Measurements from ENCODE around the gene CDH13.

CDH13 gene

DNA sequence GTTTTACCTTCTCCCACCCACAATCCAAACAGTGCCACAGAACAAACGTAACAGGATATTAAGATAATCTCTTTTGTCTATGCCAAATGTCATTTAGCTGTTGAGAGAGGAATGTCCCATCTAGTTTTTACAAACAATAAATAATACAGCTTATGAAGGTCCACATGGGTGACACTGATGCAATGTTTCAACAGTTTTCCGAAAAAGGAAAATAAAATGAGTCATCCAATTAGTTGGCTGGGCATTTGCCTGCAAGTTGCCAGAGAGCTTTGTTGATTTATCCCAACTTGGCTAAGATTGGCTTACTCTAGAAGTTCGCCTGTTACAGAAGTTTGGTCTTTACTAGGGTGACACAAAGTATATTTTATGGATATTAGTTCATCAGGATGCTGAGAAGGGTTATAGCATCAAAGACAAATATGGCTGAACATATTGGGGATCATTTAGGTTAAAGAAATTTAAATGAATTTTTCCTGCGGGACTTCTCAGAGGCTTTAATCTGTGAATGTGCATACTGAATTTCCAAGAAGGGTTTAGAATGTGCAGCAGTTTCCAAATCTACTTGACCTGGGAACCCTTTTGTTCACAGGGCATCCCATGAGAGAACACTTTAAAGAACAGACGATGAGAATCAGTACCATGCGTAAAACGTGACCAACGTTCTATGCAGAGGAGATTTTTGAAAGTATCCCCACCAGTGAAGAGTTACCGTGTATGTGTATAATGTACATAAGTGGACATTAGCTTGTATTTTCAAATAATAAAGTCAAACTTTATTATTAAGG, 73.1 kb downstream of the CDH13 start:
- no peak for DNase-seq

DNA sequence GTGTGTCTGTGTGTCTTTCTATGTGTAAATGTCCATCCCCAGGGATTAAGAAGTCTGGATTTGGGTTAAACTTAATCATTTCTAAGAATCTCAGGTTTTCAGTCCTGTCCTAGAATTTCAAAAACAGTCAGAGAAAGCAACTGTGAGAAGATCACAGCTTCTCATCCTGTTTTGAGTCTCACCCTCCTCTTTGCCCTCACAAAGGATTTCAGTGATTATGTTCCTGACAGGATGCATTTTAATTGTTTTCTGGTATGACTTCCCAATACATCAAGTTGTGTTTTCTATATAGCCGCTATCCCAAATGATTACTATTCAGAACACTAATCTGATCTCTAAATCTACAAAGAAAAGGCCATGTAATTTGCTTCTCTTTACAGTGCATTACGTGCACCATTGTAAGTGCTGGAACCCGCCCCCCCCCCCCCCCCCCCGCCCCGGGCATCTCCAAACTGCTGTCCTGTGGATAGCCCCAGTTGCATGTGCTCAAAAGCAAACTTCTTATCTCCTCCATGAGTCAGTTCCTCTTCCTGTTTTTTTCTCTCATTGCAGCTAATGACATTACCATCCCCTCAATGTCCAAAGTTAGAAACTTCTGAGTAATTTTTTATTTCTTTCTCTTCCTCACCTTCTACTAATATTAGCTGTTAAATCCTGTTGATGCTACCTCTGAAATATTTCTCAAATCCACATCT, 73.9 kb downstream of the CDH13 start:
- DNase-seq: no peak

GRCh38 chr16:82701442-82701955, 74.7 kb downstream of the CDH13 start:
- no peak for DNase-seq

DNA sequence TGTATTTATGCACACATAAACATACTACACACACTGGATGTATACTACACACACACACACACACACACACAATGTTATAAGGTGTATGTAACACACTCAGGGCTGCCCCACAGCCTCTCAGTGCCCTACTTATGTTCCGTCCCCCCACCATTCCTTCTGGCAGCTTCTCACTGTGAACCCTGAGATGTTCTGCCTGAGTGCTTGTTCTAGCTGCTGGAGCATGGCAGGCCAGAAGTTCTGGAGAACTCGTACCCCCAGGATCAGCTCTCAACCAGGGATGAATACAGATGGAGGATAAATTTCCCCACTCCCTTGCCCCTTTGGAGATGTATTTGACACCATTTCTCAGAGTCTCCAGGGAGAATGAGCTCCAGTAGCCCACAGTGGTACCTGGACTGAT, 76.4 kb downstream of the CDH13 start:
- no peak for DNase-seq

DNA sequence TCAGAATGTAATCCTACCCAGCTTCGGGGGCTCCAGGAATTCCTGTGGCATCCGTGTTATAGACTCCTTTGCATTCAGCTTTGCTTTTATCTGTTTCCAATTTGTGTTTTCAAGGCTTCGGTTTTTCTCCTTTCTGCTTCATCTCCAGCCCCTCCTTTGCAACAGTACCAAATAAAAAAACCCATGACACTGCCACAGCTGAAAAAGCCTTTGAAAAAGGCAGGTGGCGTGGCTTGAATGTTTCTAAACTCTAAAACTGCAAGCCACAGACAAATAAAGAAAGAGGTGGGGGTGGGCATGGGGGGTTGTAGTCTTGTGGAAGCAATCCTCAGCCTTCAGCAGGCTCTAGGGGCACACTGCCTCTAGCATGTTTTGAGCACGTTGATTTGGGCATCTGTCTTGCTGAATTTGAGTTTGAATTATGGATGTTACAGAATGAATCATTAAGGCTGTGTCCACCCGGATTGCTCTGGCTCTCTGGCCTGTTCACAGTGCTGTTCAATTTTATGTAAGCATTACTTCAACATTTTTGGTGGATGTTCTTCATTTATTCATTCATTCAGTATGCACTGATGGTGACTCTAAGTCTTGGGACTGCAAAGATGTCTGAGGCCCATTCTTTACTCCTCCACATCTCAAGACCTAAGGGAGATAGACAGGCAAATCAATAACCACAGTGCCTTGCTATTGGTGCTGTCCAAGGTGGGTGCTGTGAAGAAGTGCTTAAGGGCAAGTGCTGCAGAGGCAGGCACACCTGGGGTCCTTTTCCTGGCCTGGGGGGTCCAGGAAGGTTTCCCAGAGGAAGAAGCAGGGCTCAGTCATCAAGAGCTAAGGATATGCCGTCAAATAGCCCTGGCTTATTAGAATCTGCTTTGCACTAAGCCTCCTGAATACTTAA, 77.4 kb downstream of the CDH13 start:
- DNase-seq: no peak

DNA sequence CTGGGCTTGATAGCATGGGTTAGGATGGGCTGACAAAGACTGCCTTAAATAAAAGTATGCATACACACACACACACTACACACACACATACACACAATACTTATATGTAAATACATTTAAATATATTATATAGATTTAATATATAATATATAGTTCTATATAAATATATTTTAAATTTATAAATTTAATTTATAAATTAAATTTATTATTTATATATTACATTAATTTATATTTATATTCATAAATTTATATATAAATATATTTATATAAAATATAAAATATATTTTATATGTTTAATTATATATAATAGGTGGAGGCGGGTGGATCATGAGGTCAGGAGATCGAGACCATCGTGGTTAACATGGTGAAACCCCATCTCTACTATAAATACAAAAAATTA, 83.2 kb downstream of the CDH13 start:
- no peak for DNase-seq

DNA sequence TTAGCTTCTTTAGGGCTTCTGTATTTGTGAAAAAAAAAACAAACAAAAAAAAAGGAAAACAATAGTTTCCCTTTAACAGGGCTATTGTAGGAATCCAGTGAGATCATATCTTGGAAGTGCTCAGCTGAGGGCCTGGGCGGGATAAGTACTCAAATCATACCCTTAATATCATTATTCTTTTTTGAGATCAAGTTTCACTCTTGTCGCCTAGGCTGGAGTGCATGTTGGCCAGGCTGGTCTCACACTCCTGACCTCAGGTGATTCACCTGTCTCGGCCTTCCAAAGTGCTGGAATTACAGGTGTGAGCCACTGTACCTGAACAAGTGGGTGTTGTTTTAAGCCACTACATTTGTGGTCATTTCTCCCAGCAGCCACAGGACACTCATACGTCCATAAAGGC, 87.0 kb downstream of the CDH13 start:
- no peak for DNase-seq

DNA sequence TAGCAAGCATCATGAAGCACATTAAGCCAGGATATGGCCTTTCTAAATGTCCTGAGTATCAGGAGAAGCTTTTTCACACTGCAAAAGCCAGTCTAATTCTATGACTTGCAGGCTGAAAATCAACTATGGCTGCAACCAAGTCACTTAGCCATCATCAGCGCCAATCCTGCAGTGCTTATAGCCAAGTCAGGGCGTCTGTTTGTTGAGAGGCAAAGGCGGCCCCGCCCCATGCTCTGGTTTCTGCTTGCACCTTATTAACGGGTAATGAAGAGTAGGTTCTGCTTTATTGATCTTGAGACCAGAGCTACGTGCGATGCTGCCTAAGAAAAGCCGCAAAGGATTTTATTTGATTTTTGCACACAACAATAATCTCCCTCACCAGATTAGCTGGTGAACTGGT, 88.4 kb downstream of the CDH13 start:
- no peak for DNase-seq

GRCh38 chr16:82715833-82716232, 89.1 kb downstream of the CDH13 start:
- DNase-seq: no peak

GRCh38 chr16:82716361-82716855, 89.6 kb downstream of the CDH13 start:
- DNase-seq: no peak

DNA sequence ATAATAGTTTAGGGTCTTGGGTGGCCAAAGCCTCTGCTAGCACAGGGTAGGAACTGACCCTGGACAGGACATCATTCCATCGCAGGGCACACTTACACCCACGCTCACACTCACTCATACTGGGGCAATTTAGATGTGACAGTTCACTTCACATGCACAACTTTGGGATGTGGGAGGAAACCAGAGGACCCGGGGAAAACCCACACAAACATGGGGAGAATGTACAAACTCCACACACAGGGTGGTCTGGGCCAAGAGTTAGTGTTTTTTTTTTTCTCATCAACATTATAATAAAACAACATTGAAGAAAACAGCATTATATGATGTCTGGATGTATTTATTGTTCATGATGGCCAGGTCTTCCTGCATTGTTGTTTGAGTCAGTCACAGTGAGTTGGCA, 93.6 kb downstream of the CDH13 start:
- no peak for DNase-seq

GRCh38 chr16:82726306-82726705, 99.5 kb downstream of the CDH13 start:
- no peak for DNase-seq

- no peak for DNase-seq
These were observed 102.1 kb downstream of the CDH13 start for GRCh38 chr16:82728901-82729300.

- no peak for DNase-seq
These were observed 104.1 kb downstream of the CDH13 start for GRCh38 chr16:82730901-82731300.

DNA sequence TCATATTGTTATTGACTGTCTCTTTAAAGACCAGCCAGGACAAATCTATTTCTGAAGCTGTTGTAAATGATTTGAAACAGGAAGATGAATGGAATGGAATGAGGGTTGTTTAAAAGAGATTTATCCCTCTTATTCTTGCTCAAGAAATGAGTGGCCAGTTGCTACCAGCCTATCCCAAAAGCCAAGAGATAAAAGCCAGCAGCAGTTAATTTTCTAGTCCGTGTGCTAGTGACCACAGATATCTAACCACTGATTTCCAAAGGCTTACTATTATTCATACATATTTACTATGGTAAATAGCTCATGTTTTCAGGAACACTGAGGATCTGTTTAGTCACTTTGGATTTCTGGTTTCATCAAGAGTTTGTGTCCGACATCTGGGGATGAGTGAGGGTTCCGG, 105.7 kb downstream of the CDH13 start:
- no peak for DNase-seq

- no peak for DNase-seq
These were observed 108.4 kb downstream of the CDH13 start for GRCh38 chr16:82735186-82735585.

DNA sequence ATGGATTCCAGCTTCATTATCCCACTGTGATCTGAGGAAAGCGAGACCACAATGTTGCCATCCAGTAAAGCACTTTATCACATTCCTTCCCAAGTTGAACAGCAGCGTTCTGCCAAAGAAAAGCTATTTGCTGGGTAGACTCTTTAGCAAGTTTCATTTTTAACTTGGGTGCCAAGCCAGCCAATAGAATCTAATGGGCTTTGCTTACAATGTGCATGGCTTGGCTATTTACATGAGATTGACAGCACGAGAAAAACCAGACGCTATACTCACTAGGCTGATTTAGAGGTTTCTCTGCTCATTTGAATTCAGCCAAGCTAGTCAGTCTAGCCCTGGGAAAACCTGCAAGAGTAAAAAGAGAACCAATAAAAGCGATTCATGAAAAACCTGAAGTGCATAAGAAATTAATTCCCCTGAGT, 108.9 kb downstream of the CDH13 start:
- no peak for DNase-seq

DNA sequence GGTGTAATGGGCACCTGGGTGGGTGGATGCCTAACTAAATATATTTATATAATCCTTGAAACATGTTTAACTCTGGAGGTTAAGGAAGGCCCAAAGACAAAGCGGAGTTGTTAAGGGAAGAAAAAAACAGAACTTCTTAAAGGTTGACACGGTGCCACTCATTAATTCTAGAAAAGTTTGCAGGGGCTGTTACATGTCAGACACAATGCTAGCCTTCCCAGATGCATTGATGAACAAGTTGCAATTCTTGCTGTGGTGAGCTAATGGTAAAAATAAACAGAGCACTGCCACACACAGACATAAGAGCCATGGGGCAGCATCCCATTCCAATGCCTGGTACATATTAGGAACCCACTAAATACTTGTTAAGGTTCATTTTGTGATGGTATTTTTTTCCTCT, 109.5 kb downstream of the CDH13 start:
- DNase-seq: no peak

GRCh38 chr16:82738699-82739098, 111.9 kb downstream of the CDH13 start:
- no peak for DNase-seq

- DNase-seq: no peak
These were observed 114.4 kb downstream of the CDH13 start for GRCh38 chr16:82741073-82741615.

GRCh38 chr16:82744958-82745357, 118.2 kb downstream of the CDH13 start:
- DNase-seq: no peak

DNA sequence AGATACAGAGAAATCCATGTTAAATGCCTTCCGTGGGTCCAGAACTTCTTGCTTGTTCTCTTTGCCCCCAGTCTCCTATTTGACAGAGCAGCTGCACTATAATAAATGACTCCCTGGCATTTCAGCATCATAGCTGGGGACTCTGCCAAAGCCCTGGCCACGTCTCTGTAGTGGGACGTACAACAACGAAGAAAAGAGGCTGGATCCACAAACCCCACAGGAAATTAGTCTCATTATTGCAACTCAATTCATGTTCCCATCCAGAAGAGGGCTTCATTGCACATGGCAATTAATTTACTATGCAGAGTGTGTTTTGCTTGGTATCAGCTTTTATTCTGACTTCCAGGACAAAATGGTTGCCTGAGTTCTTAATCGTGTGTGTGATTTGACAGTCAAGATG, 121.3 kb downstream of the CDH13 start:
- DNase-seq: no peak

DNA sequence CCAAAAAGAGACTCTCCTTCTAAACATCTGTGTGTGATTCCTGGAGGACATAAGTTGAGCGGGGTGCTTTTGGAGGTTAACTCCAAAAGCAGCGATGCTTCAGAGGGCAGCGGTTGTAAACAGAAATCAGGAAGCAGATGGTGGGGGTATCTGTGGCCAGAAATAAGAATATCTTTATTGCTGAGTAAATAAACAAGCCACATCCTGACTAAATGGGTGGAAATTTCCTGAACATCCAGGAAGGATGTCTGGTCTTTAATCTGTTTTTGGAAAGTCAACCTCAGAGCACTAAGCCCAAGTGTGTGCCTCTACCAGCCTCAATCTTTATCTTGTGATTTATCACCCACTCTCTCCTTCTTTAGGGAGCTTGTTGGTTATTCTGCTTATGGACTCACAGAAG, 123.3 kb downstream of the CDH13 start:
- no peak for DNase-seq

All from NCI-H510A (cell line).